IPS-18c (cell line): ENCODE data around the gene RPL35.
"Not testable (repeated sequence)": the region's sequence is repeated elsewhere in the genome, so short reads cannot be mapped to it uniquely, and the experiment has no call there.

Experiments used
- H3K4me3 ChIP-seq: 2 replicates; pipeline ENCODE4 v1.7.0; 2013; ENCODE audit warnings: low read depth, mild to moderate bottlenecking, low read length, moderate library complexity; ENCODE audit not compliant: insufficient read depth
- H3K9me3 ChIP-seq: one replicate; pipeline ENCODE4 v1.6.1; 2013; ENCODE audit warnings: mild to moderate bottlenecking, low read length, moderate library complexity; ENCODE audit not compliant: control insufficient read depth, insufficient read depth

Gene RPL35

GRCh38 chr9:124839612-124840299 is 22.0 kb downstream of the RPL35 start:
- Histone ChIP-seq H3K9me3 (no peaks in the 10 kb centered on the region), H3K4me3 (no peak overlapping the region)

GRCh38 chr9:124838567-124839275 is 23.0 kb downstream of the RPL35 start:
- H3K9me3 ChIP-seq, H3K4me3 ChIP-seq: not testable (repeated sequence)

- H3K4me3 ChIP-seq, H3K9me3 ChIP-seq: not testable (repeated sequence)
These were observed 23.6 kb downstream of the RPL35 start for GRCh38 chr9:124838132-124838531.

GRCh38 chr9:124835026-124835557 is 26.7 kb downstream of the RPL35 start:
- Histone ChIP-seq H3K4me3 (no peak overlapping the region), H3K9me3 (no peaks in the 10 kb centered on the region)

GRCh38 chr9:124834591-124834990 is 27.2 kb downstream of the RPL35 start:
- Histone ChIP-seq H3K9me3 (no peaks in the 10 kb centered on the region), H3K4me3 (no peak overlapping the region)

- H3K4me3 ChIP-seq, result no peak overlapping the region
These were observed 30.0 kb downstream of the RPL35 start for GRCh38 chr9:124831642-124832364.

GRCh38 chr9:124830593-124830992 is 31.2 kb downstream of the RPL35 start:
- Histone ChIP-seq H3K9me3 (no peaks in the 10 kb centered on the region), H3K4me3 (no peak overlapping the region)

More at GRCh38 chr9:124831642-124832364, 30.0 kb downstream of the RPL35 start:
- no peaks in the 10 kb centered on the region for H3K9me3 ChIP-seq

GRCh38 chr9:124829334-124829669 is 32.5 kb downstream of the RPL35 start:
- H3K9me3 ChIP-seq, result no peaks in the 10 kb centered on the region
- H3K4me3 ChIP-seq, result no peak overlapping the region

GRCh38 chr9:124828489-124829333 is 33.0 kb downstream of the RPL35 start:
- Histone ChIP-seq H3K9me3 (no peaks in the 10 kb centered on the region), H3K4me3 (no peak overlapping the region)

GRCh38 chr9:124820698-124821623 is 40.8 kb downstream of the RPL35 start:
- H3K9me3 ChIP-seq, result no peaks in the 10 kb centered on the region
- no peak overlapping the region for H3K4me3 ChIP-seq

- Histone ChIP-seq H3K9me3 (no peaks in the 10 kb centered on the region), H3K4me3 (no peak overlapping the region)
These were observed 43.1 kb downstream of the RPL35 start for GRCh38 chr9:124818431-124819281.

GRCh38 chr9:124815601-124816000 is 46.2 kb downstream of the RPL35 start:
- Histone ChIP-seq H3K4me3 (no peak overlapping the region), H3K9me3 (no peaks in the 10 kb centered on the region)

GRCh38 chr9:124814164-124814535 is 47.6 kb downstream of the RPL35 start:
- Histone ChIP-seq H3K9me3 (no peaks in the 10 kb centered on the region), H3K4me3 (no peak overlapping the region)

GRCh38 chr9:124813501-124814163 is 48.1 kb downstream of the RPL35 start:
- no peaks in the 10 kb centered on the region for H3K9me3 ChIP-seq
- H3K4me3 ChIP-seq, result no peak overlapping the region

GRCh38 chr9:124813041-124813440 is 48.7 kb downstream of the RPL35 start:
- Histone ChIP-seq H3K4me3 (no peak overlapping the region), H3K9me3 (no peaks in the 10 kb centered on the region)
